ENCODE data around the gene RMI1. TPM values are rescaled to one million over a fixed set of nuclear protein-coding genes. Genes with fewer than 3 reads are reported as not detected.

The RMI1 gene
- total RNA-seq, 1 donor from 2014 or later = 7.7 TPM

DNA sequence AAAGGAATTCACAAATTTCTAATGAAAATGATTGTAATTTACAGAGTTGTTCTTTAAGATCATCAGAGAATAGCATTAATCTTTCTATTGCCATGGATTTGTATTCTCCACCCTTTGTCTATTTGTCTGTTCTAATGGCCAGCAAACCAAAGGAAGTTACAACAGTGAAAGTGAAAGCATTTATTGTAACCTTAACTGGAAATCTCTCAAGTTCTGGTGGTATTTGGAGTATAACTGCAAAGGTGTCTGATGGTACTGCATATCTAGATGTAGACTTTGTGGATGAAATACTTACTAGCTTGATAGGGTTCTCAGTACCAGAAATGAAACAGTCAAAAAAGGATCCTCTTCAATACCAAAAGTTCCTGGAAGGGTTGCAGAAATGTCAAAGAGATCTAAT lies 21.7 kb downstream of the RMI1 start:
- Mint-ChIP-seq H3K9me3 (ENCODE audit: low read depth) (peaks cover 1% of the 10 kb centered on the region), H3K27me3 (ENCODE audit: low read depth) (no peaks in the 10 kb centered on the region), H3K4me3 (ENCODE audit: unreplicated experiment) (no peak overlapping the region), H3K36me3 (ENCODE audit: low read depth) (peaks cover 2% of the 10 kb centered on the region), H3K27ac (ENCODE audit: unreplicated experiment) (no peak overlapping the region), H3K4me1 (ENCODE audit: low read depth) (peaks cover 36% of the 10 kb centered on the region)
- no peak for DNase-seq (ENCODE audit: low spot score)
- TF ChIP-seq, protein P1, sequence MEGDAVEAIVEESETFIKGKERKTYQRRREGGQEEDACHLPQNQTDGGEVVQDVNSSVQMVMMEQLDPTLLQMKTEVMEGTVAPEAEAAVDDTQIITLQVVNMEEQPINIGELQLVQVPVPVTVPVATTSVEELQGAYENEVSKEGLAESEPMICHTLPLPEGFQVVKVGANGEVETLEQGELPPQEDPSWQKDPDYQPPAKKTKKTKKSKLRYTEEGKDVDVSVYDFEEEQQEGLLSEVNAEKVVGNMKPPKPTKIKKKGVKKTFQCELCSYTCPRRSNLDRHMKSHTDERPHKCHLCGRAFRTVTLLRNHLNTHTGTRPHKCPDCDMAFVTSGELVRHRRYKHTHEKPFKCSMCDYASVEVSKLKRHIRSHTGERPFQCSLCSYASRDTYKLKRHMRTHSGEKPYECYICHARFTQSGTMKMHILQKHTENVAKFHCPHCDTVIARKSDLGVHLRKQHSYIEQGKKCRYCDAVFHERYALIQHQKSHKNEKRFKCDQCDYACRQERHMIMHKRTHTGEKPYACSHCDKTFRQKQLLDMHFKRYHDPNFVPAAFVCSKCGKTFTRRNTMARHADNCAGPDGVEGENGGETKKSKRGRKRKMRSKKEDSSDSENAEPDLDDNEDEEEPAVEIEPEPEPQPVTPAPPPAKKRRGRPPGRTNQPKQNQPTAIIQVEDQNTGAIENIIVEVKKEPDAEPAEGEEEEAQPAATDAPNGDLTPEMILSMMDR (IDR thresholded peaks at IDR 0.05) = no peak

GRCh38 chr9:84003246-84003645 lies 22.6 kb downstream of the RMI1 start:
- H3K9me3 Mint-ChIP-seq (ENCODE audit: low read depth) = peaks cover 3% of the 10 kb centered on the region
- DNase-seq (ENCODE audit: low spot score) = no peak
- H3K27me3 Mint-ChIP-seq (ENCODE audit: low read depth) = no peaks in the 10 kb centered on the region
- TF ChIP-seq, protein P1 (IDR thresholded peaks at IDR 0.05) = no peak
- peaks cover 36% of the 10 kb centered on the region for H3K4me1 Mint-ChIP-seq (ENCODE audit: low read depth)
- no peak overlapping the region for H3K27ac Mint-ChIP-seq (ENCODE audit: unreplicated experiment)
- H3K4me3 Mint-ChIP-seq (ENCODE audit: unreplicated experiment) = no peak overlapping the region
- H3K36me3 Mint-ChIP-seq (ENCODE audit: low read depth) = peaks cover 4% of the 10 kb centered on the region

DNA sequence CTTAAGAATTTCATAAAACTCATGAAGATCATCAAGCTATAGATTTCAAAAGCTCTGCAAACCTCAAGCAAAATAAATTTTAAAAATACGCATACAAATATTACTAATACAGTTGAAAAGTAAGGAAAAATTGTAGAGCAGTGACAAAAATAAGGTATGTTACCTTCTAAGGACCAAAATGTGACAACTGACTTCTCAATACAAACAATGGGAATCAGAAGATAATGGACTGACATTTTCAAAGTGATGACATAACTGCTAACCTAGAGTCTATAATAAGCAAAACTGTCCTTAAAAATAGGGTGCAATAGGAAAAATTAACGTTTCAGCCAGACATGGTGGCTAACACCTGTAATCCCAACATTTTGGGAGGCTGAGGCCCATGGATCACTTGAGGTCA lies 27.1 kb downstream of the RMI1 start:
- Mint-ChIP-seq H3K27ac (ENCODE audit: unreplicated experiment) (no peak overlapping the region), H3K36me3 (ENCODE audit: low read depth) (peaks cover 4% of the 10 kb centered on the region), H3K4me3 (ENCODE audit: unreplicated experiment) (no peak overlapping the region), H3K27me3 (ENCODE audit: low read depth) (no peaks in the 10 kb centered on the region), H3K4me1 (ENCODE audit: low read depth) (peaks cover 4% of the 10 kb centered on the region), H3K9me3 (ENCODE audit: low read depth) (peaks cover 3% of the 10 kb centered on the region)
- no peak for DNase-seq (ENCODE audit: low spot score)
- TF ChIP-seq, protein P1 (IDR thresholded peaks at IDR 0.05) = no peak

- Mint-ChIP-seq H3K9me3 (ENCODE audit: low read depth) (no peaks in the 10 kb centered on the region), H3K36me3 (ENCODE audit: low read depth) (peaks cover 1% of the 10 kb centered on the region), H3K4me1 (ENCODE audit: low read depth) (no peaks in the 10 kb centered on the region), H3K4me3 (ENCODE audit: unreplicated experiment) (no peak overlapping the region), H3K27me3 (ENCODE audit: low read depth) (no peaks in the 10 kb centered on the region), H3K27ac (ENCODE audit: unreplicated experiment) (no peak overlapping the region)
- DNase-seq (ENCODE audit: low spot score) = no peak
- TF ChIP-seq, protein P1 (IDR thresholded peaks at IDR 0.05) = no peak
Measured at GRCh38 chr9:84024041-84024575, 43.5 kb downstream of the RMI1 start.

DNA sequence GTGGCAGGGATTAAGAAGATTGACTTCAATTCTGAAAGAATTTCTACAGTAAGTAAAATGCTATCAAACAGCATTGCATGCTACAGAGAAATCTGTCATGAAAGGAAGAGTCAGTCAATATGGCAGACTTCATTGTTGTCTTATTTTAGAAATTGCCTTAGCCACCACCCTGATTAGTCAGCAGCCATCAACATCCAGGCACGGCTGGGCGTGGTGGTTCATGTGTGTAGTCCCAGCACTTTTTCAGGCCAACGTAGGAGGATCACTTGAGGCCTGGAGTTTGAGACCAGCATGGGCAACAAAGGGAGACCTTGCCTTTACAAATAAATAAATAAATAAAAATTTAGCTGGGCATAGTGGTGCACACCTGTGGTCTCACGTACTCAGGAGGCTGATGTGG lies 46.6 kb downstream of the RMI1 start:
- no peaks in the 10 kb centered on the region for H3K9me3 Mint-ChIP-seq (ENCODE audit: low read depth)
- peaks cover 1% of the 10 kb centered on the region for H3K36me3 Mint-ChIP-seq (ENCODE audit: low read depth)
- H3K4me1 Mint-ChIP-seq (ENCODE audit: low read depth) = no peaks in the 10 kb centered on the region
- H3K4me3 Mint-ChIP-seq (ENCODE audit: unreplicated experiment) = no peak overlapping the region
- peaks cover 2% of the 10 kb centered on the region for H3K27me3 Mint-ChIP-seq (ENCODE audit: low read depth)
- TF ChIP-seq, protein P1 (IDR thresholded peaks at IDR 0.05) = no peak
- DNase-seq (ENCODE audit: low spot score) = no peak
- H3K27ac Mint-ChIP-seq (ENCODE audit: unreplicated experiment) = no peak overlapping the region
